Middle frontal gyrus (tissue), 1 donor: ENCODE data around the gene GRM3.
A peak's percentile ranks its signal among the peaks of the same experiment; 100 is the strongest.

Experiments used
- DNase-seq: peaks from one replicate; pipeline ENCODE4 v3.0.0-alpha.2; 2015; ENCODE audit warnings: low spot score; ENCODE audit errors: extremely low spot score

GRM3 gene

DNA sequence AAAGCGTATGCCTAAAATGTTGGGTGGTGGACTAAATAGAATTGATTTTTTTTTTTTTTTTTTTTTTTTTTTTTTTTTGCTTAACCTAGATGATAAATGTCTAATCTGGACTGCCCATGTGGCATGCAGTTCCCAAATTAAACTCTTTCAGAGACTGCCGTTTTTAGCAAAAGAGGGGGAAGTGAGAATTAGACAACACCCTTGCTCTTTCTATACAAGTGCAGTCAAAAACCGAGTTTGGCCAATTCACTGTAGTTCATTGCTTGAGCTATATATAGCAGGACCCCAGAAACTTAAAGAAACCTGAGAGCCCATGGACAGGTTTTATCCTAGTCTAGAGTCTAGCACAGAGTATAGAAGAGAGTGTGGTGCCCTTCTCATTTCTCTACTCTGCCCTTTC lies 141.9 kb downstream of the GRM3 start:
- no peak for DNase-seq

DNA sequence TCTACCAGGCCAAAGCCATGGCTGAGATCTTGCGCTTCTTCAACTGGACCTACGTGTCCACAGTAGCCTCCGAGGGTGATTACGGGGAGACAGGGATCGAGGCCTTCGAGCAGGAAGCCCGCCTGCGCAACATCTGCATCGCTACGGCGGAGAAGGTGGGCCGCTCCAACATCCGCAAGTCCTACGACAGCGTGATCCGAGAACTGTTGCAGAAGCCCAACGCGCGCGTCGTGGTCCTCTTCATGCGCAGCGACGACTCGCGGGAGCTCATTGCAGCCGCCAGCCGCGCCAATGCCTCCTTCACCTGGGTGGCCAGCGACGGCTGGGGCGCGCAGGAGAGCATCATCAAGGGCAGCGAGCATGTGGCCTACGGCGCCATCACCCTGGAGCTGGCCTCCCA lies 142.7 kb downstream of the GRM3 start:
- no peak for DNase-seq

DNA sequence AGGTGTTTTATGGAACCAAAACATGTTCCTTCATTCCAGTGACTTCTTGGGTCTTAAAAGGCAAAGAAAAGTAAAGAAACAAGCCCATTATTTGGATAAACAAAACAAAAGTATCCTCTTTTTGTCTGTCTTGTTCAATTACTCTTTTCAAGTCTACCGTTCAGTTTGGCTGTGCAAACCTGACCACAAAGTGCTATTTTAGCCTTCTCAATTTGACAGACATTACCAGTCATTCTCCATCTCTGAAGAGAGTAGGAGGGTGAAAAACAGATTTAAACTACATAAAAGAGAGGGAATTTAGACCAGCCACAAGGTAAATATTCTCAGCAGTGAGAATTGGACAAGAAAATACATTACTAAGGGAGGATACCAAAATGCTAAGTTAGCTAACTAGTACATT lies 145.2 kb downstream of the GRM3 start:
- DNase-seq, result no peak

DNA sequence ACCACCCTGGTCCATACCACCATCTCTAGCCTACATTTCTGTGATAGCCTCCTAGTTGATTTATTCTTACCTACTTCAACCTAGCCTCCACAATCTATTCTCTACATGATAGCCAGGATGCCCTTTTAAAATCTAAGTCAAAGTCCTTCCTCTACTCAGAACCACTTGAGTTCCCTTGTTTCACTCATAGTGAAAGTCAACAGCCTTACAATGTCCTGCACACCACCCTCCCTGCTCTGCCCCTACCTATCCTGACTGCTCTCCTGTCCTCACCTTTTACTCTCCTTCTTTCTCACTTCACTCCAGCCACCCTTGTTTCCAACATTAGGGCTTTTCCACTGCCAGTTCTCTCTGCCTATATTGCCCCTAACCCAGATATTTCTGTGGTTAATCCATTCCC lies 146.7 kb downstream of the GRM3 start:
- DNase-seq, result no peak

DNA sequence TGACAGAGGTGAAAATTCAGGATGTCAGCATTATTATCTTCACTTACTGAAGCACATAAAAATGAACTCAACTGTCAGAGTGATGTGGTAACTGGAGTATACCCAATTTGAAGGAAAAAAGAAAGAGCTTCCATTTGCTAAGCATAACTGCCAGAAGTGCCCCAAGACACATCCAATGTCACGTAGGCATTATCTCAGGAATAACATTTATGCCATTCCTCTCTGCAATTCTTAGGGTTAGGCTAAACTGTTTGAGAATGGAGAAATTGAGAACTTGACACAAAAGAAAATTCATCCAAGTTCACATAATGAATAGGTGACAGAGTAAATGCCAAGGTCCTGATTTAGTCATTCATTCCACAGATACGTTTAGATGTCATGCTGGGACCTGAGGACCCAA lies 148.6 kb downstream of the GRM3 start:
- DNase-seq, result no peak

DNA sequence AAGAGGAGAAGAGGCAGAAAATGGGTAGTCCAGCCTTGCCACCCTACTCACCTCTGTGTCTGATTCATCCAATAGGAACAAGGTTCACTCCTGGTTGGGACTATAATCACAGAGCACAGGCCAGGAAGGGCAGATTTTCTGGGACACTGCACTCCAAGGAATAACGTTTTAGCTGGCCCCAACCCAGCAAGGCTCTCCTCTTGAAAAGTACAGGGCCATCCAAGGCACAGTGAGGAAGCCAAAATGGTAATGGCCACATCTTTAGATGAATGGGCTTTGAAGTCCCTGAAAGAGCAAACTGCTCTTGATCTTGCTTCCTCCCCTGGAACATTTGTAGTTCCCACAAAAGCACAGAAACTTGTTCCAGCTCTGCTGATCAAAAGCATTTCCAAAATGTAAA lies 149.4 kb downstream of the GRM3 start:
- no peak for DNase-seq

DNA sequence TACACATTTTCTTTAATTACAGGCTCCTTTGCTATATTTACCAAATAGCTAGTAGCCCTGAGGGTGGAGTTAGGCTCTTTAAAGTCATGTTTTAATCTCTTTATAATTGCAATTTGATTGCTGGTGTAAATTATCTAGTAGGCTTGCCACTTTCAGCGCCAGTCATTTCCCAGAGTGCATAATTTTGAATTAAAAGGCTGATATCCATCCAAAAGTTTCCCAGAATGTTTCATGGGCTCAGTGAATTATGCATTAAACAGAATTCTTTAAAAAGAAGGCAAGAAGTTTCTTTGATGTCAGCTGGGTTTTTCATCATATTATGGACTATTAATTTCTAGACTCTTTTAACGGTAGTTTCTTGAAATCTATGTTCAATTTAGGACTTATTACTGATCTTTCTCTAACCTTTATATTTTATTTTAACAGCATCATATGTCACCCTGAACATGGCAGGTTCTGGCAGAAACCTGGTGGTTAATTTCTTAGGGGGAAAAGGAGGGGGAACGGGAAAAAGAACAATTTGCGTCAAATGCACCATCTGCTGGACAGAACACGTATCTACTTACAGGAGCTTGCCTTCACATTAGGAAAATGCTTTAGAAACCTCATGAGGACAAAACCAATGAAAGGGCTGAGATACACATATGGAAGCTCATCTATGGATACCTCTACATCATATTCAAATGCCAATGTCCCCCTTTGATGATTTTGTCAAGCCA lies 171.1 kb downstream of the GRM3 start:
- DNase-seq, result no peak

DNA sequence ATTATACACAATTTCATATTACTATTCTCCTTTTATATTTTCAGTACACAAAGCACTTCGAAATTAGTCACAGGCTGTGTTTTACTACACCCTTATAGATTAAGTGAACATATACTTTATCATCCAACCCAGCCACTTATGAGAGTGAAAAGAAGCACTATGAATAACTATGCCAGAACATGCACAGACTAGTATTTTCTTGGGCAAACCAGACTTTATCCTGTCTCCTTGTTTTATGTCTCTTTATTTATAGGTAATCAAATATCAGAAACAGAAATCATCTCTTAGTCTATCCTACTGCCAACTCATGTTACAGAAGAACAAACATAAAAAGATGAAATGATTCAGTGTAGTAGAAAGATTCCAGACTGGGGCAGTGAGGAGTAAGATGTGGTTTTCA lies 171.8 kb downstream of the GRM3 start:
- DNase-seq, result no peak

DNA sequence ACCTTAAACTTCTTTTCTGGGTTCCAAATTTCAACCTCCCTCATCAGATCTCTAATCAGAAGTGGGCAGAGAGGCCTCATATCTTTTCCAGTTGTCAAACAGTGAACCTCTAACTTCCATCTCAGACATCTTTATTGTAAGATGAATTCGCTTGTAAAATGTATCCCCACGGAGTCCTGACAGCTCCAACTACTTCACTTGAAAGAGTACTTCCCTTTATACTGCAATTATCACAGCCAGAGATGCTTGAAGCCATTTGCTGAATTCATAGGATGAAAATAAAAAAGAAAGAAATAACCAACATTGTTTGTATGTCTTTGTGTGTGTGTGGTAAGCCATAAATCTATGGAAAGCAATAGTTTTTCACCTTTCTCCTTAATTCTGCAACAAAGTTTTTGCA lies 175.2 kb downstream of the GRM3 start:
- DNase-seq, result no peak

DNA sequence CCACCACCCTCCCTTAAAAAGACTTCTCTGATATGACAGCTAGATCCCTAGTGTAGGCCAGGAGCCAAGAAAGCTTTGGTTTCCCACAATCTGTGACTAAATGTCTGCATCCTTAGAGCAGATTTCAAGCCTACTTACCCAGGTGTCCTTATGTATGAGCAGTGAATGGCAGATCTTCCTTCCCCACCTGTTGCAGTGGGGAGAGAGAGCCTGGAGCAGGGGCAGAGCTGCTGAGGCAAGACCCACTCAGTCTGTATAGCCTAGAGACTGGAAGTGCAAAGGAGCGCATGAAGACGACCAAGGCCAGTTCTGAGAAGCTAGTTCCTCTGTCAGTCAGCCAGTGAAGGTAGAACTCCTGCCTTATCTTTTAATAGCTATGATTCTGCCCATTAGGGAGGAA lies 180.1 kb downstream of the GRM3 start:
- DNase-seq, result no peak

DNA sequence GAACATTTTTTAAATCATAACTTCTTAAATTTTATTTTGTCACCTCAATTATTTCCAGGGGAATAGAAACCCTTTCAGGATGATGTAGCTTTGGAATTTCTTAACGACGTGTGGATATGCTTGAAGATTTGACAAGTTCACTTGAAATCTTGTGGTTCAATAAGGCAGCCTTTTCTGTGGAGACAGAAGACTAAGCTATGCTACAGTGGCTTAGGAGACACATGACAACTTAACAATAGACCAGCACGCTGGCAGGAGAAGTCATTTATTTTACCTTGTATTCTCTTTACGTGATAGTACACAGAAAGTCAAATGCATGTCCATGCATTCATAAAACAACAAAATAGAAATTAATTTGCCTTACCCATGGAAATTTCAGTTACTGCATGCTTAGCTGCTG lies 181.6 kb downstream of the GRM3 start:
- no peak for DNase-seq

DNA sequence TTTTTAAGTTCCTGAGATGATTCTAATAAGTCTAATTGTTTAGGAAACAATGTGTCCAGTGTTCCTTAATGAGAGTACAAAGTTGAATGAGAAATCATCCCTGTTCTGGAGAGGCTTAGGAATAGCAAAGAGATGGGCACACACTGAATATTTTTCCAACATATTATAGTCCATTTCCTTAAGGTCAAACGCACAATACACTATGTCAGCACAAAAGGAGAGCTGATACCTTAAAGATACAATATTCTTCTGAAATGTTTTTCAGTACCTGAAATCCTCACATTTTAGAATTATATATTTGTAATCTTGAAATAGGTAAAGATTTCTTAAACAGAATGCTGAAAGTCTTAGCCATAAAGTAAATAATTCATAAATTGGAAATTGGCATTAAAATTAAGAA lies 183.2 kb downstream of the GRM3 start:
- no peak for DNase-seq

DNA sequence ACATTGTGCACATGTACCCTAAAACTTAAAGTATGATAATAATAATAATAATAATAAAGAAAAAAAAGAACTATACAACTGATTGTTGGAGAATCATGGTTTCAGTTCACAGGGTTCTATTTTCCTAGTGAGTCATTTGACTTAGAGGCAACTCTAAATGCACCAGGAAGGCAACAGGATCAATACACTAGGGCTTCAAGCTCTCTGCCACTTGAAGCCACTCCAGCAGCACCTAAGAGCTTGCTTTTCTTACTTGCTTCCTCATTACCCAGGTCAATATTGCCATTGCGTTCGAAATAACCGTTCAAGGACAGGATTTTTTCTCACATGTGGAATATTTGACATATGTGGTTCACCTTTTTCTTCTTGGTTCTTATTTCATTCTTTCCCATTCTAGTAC lies 189.7 kb downstream of the GRM3 start:
- no peak for DNase-seq

DNA sequence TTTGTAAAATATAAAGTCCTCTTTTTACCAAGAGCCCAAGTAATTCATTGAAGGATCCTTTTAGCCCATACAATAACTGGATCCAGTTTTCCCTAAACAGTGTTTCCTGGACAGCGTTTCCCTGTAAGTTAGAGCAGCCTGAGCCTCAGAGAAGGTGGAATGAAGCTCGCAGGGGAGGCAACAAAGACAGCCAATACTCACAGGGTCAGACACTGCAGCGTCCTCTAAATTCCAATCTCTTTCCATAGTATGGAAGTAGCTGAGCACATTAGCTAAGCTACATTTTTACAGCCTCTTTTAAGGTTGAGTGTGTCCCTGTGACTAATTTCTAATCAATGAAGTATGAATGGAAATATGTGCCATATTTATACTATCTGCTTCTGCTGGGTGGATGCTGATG lies 193.5 kb downstream of the GRM3 start:
- DNase-seq, result no peak

DNA sequence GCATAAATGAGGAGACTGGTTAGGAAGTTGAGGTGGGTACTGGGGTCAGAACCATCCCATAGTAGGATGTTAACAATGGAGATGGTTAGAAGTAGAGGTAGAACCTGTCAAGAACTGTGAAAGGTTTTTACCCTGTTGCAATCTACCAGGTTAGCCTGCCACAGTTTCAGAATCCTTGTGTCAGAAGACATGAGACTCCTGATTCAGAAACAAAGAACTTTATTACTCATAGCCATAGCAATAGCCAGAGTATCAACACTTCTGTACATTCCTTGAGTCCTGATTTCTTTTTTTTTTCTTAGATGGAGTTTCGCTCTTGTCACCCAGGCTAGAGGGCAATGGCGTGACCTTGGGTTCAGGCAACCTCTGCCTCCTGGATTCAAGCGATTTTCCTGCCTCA lies 200.9 kb downstream of the GRM3 start:
- DNase-seq, result no peak

DNA sequence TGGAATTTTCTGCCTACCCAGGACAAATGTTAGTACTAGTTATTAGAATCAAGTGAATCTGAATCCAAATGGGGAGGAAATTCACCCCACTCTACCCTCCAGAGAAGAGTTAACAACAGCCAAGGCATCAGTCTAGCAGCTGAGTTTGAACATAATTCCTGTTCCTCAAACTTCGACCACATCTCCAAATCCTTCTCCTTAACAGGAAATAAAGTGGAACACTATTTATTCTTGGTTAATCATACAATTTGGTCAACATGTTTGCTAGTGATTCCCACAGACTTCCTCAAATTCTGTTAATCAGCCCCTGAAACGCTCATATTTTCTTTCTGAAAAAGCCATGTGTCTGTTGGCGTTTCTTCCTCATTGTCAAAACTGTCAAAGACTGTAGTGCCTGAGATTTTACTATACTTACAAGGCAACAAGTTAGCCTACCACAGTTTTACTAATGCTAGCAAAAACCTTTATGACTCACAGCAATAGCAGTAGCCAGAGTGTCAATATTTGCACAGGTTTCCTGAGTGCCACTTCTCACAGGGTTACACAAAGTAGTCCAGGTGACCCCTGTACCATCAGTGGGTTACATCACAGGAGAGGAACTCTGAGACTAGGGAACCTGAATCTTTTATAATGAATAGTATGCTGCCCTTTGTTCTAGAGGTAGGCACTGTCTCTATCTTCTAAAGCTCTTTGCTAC lies 202.9 kb downstream of the GRM3 start:
- DNase-seq, result no peak

DNA sequence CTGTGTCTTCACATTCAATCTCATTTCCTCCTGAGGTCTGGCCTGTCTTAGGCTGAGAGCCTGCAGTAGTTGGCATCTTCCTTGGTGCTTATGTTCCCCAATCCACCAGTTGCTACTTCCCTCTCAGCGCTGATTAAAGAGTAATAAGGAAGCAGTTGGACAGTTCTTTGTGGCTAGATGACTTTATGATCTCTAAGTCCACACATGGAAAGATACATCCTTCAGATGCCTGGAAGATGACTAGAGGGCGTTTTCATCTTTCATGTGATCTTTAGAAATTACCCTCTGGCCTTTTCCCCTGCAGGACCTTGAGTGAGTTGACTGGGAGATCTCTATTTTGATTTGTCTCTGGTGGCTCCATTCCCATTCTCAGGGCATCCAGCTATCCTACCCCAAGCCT lies 204.5 kb downstream of the GRM3 start:
- no peak for DNase-seq

DNA sequence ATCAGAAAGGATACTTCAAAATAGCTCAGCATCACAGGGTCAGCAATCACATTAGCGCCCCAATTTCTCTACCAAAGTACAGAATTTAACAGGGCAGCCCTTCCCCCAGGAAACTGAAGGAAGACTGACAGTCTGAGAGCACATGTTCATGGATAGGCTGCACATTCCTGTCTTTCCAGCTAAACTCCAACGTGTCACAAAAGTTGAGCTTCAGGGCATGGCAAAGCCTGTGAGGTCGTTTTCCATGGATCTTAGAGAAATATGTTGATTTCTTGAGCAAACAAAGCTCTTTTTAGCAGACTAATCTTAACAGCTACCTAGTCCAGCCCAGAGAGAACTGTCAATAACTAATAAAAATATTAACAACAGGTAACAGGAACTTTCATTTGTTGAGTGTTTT lies 207.9 kb downstream of the GRM3 start:
- DNase-seq, result no peak

DNA sequence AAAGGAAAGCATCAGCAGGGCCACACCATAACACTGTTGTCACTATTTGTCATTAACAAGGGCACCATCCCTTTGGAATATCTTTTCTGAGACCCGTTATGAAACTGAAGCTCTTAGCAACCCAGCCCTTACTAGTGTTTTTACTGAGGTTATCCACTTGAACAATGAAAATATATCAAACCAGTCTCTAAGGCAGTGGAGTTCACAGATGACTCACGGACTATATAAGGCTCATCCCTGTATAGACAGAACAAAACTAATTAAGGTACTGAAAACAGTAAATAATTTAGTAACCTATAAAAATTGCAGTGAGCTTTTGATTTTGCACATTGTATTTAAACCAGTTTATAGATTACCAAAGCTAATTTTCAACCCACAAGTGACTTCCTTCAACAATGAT lies 219.7 kb downstream of the GRM3 start:
- no peak for DNase-seq

DNA sequence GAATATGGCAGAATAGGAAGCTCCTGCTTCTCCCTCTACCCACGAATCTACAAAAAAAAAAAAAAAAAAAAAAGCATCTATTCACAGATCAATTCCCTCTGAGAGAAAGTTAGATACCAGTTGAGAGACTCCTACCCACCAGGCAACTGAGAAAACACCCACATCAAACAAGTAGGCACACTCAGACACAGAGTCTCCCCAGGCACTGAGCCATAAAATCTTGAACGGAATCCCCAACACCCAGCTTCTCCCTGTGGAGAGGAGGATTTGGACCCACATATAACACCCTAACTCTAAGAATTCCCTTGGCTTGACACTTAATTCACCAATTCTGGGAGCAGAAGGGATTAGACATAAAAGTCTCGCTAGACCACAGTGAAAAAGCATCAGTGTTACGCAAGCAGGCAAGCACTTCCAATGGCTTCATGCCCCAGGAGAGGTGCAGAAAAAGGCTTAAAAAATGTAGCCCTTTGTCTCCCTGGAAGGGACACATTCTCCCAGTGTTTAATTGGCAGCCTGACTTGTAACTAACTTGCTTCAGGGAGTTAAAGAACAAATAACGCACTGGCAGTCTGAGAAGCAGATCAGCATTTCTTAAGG lies 223.6 kb downstream of the GRM3 start:
- DNase-seq, result peak; percentile 17

DNA sequence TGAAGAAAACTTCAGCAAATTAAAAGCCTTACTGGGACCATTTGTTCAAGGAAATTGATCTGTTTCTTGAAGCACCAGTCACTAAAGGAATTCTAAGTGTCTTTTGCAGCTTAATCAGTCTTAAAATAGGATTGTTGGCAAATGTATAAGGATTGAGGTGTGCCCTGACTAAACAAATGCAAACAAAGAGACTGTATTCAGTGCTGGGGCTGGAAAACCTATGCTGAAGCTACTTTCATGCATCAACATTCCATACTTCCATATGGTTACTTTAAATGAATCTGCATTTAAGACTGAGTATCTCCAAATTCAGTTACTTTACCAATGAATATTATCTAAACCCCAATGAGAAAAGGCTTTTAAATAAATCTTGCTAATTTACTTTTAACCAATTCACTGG lies 232.4 kb downstream of the GRM3 start:
- DNase-seq, result no peak

DNA sequence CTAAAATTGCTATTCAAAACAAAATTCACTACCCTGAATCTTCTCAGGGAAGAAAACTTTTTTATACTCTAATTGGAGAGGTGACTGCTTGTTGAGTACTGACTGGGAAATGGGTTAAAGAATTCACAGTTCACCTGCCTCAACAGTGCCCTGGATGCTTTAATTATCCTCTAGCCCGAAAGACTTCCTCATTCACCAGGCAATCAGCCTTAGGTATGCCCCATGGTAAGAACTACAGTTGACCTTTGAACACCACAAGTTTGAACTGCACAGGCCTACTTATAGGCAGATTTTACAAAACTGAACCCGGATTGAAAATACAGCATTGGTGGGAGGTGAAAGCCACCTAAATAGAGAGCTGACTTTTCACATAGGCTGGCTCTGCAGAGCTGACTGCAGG lies 240.4 kb downstream of the GRM3 start:
- DNase-seq, result no peak

DNA sequence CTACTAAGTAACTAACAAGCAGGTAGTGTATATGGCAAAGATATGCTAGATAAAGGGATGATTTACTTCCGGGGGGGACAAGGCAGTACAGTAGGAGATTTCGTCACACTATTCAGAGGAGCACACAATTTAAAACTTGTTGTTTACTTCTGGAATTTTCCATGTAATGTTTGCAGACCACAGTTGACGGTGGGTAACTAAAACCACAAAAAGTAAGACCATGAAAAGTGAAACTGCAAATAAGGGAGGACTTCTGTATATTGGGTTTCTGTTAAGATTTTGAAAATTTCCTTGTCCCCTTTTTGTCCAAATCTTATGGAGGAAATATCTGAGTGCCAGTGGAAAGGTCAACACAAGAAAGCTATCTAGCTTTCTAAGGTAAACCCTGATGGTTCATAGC lies 245.8 kb downstream of the GRM3 start:
- DNase-seq, result no peak
